HEK293T (cell line): ENCODE measurements around the gene CNRIP1.
A peak's percentile ranks its signal among the peaks of the same experiment; 100 is the strongest.

Experiments used
- CTCF ChIA-PET: fragments of 350-600 bp; formaldehyde crosslinking; extraction: SDS; loops from one replicate; lab custom pipeline; 2021; ENCODE audit warnings: antibody characterized with exemption, inconsistent platforms; lab: Yijun Ruan, JAX
- POLR2A ChIA-PET: fragments of 350-600 bp; formaldehyde crosslinking; extraction: SDS; loops from one replicate; lab custom pipeline; 2020; ENCODE audit warnings: antibody characterized with exemption, inconsistent platforms; lab: Yijun Ruan, JAX
- DNase-seq: peaks from one replicate; pipeline ENCODE4 v3.0.0; 2012; ENCODE audit warnings: mixed read lengths; ENCODE audit errors: extremely low spot score
- ARNT ChIP-seq: fragments of 450-650 bp; IDR thresholded peaks from 2 replicates; pipeline ENCODE4 v1.6.1; 2017; ENCODE audit warnings: mild to moderate bottlenecking
- BHLHE40 ChIP-seq: fragments of 450-650 bp; IDR thresholded peaks from 2 replicates; pipeline ENCODE4 v1.6.1; 2016; ENCODE audit warnings: mild to moderate bottlenecking, moderate library complexity, borderline replicate concordance
- CTBP1 ChIP-seq: fragments of 450-650 bp; IDR thresholded peaks from 2 replicates; pipeline ENCODE4 v1.6.1; 2016; ENCODE audit warnings: borderline replicate concordance
- ELF4 ChIP-seq: fragments of 450-650 bp; IDR thresholded peaks from 2 replicates; pipeline ENCODE4 v1.6.1; 2017; ENCODE audit warnings: antibody characterized with exemption
- FOXA1 ChIP-seq: fragments of 450-650 bp; IDR thresholded peaks from 2 replicates; pipeline ENCODE4 v1.6.1; 2016; ENCODE audit warnings: mild to moderate bottlenecking
- FOXK2 ChIP-seq: fragments of 450-650 bp; IDR thresholded peaks from 2 replicates; pipeline ENCODE4 v1.6.1; 2016; ENCODE audit warnings: mild to moderate bottlenecking
- FOXM1 ChIP-seq: fragments of 450-650 bp; IDR thresholded peaks from 2 replicates; pipeline ENCODE4 v1.6.1; 2017; ENCODE audit warnings: mild to moderate bottlenecking, borderline replicate concordance
- HDGF ChIP-seq: fragments of 450-650 bp; IDR thresholded peaks from 2 replicates; pipeline ENCODE4 v1.6.1; 2017; ENCODE audit warnings: antibody characterized with exemption, borderline replicate concordance
- L3MBTL2 ChIP-seq: fragments of 450-650 bp; conservative IDR thresholded peaks from 2 replicates; pipeline ENCODE4 v1.6.1; 2016; ENCODE audit warnings: mild to moderate bottlenecking
- LEF1 ChIP-seq: fragments of 450-650 bp; IDR thresholded peaks from 2 replicates; pipeline ENCODE4 v1.6.1; 2017; ENCODE audit warnings: mild to moderate bottlenecking, borderline replicate concordance
- NFRKB ChIP-seq: fragments of 450-650 bp; IDR thresholded peaks from 2 replicates; pipeline ENCODE4 v1.6.1; 2016; ENCODE audit warnings: mild to moderate bottlenecking, moderate library complexity
- SP1 ChIP-seq: fragments of 450-650 bp; IDR thresholded peaks from 2 replicates; pipeline ENCODE4 v1.6.1; 2017
- SUZ12 ChIP-seq: fragments of 450-650 bp; IDR thresholded peaks from 2 replicates; pipeline ENCODE4 v1.6.1; 2016; ENCODE audit warnings: mild to moderate bottlenecking
- TARDBP ChIP-seq: fragments of 450-650 bp; IDR thresholded peaks from 2 replicates; pipeline ENCODE4 v1.6.1; 2016
- ZNF384 ChIP-seq: fragments of 450-650 bp; IDR thresholded peaks from 2 replicates; pipeline ENCODE4 v1.6.1; 2016
- TF ChIP-seq, protein P1 (sequence below): fragments of 450-650 bp; IDR thresholded peaks from 2 replicates; pipeline ENCODE4 v1.6.1; 2016

The CNRIP1 gene

DNA sequence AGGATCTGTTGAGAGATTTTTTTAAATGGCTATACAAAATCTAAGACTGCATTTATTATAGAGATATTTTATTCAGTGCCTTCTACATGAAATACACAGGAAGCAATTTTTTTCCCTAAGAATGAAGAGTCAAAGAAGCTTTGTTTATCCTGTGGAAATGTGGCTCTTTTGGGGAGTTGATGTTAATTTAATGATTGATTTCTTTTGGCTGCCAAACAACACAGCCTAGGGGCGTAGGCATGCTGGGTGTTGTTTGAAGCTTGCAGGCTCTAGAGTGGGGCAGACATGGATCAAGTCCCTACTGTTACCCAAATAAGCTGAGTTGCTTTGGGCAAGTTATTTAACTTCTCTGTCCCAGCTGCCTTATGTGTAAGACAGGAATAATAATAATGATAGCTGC is 24.3 kb upstream of the CNRIP1 start:
- ChIA-PET CTCF (interaction anchor here (0.5 kb wide), 1 partner anchor 380 kb away, joined by 4 read pairs; no protein-coding TSS in a partner anchor), POLR2A (interaction anchor here (1.2 kb wide), 1 partner anchor 24 kb away, joined by 3 read pairs; the partner anchor contains the start of gene CNRIP1)
- TF ChIP-seq SP1 (no peak), SUZ12 (no peak), NFRKB (no peak), HDGF (no peak), FOXM1 (no peak), FOXA1 (no peak), ARNT (no peak), CTBP1 (no peak), FOXK2 (no peak), ELF4 (no peak), BHLHE40 (no peak), LEF1 (no peak), ZNF384 (no peak), L3MBTL2 (no peak), TARDBP (no peak)
- TF ChIP-seq, protein P1, sequence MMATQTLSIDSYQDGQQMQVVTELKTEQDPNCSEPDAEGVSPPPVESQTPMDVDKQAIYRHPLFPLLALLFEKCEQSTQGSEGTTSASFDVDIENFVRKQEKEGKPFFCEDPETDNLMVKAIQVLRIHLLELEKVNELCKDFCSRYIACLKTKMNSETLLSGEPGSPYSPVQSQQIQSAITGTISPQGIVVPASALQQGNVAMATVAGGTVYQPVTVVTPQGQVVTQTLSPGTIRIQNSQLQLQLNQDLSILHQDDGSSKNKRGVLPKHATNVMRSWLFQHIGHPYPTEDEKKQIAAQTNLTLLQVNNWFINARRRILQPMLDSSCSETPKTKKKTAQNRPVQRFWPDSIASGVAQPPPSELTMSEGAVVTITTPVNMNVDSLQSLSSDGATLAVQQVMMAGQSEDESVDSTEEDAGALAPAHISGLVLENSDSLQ: no peak
- DNase-seq: no peak

DNA sequence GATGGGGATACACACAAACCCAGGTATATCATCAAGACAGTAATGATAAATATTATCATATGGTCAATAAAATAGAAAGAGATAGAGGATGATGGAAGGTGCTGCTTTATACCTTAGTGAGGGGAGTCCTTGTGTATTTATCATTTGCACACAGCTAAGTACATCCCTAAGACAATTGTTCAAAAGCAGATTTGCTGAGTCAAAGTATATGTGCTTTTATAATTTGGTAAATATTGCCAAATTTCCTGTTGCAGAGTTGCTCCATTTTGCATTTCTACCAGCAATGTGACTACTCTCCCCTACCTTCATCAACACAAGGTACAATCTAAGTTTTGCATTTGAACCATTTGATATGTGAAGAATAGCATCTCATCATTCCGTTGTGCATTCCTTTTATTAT is 22.7 kb upstream of the CNRIP1 start:
- TF ChIP-seq SUZ12 (no peak), SP1 (no peak), NFRKB (no peak)
- ChIA-PET CTCF (no interaction called here), POLR2A (no interaction called here)
- DNase-seq: no peak

DNA sequence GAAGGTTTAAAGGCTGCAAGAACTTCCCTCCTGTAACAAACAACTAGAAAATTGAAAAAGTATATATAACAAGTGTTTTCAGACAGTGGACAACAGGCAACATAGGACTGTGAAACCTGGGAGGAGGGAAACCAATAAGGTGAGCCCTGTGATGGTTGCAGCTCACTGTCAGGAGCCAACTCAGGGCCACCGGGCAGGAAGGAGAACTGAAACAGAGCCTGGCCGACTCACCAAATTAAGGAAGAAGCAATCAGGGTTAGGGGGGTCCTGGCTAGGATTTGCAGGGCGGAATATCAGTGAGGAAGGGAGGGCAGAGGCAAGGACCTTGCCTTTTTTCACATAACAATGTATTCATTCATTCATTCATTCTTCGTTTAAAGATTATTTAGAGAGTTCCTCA is 21.8 kb upstream of the CNRIP1 start:
- no peak for DNase-seq
- CTCF ChIA-PET: no interaction called here
- POLR2A ChIA-PET: no interaction called here
- TF ChIP-seq LEF1 (no peak), ZNF384 (no peak), CTBP1 (no peak), ARNT (no peak), HDGF (no peak), FOXM1 (no peak), NFRKB (no peak)

DNA sequence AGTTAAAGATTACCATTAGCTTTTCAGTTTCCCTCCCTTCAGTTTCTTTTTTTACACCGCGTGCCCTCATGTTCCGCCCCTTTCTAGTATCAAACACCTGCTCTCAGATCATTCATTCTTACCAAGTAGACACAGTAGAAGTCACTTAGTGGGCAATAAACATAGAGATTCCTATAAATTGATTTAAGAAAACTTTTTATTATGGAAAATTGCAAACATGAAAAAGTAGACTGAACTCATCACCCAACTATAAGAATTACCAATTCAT is 21.2 kb upstream of the CNRIP1 start:
- no peak for DNase-seq
- ChIA-PET POLR2A (no interaction called here), CTCF (no interaction called here)
- no peak for TF ChIP-seq NFRKB
- TF ChIP-seq ELF4: no peak
- TF ChIP-seq CTBP1: no peak
- TF ChIP-seq SP1: no peak
- no peak for TF ChIP-seq SUZ12
- TF ChIP-seq FOXA1: no peak
- no peak for TF ChIP-seq ARNT
- no peak for TF ChIP-seq FOXK2

DNA sequence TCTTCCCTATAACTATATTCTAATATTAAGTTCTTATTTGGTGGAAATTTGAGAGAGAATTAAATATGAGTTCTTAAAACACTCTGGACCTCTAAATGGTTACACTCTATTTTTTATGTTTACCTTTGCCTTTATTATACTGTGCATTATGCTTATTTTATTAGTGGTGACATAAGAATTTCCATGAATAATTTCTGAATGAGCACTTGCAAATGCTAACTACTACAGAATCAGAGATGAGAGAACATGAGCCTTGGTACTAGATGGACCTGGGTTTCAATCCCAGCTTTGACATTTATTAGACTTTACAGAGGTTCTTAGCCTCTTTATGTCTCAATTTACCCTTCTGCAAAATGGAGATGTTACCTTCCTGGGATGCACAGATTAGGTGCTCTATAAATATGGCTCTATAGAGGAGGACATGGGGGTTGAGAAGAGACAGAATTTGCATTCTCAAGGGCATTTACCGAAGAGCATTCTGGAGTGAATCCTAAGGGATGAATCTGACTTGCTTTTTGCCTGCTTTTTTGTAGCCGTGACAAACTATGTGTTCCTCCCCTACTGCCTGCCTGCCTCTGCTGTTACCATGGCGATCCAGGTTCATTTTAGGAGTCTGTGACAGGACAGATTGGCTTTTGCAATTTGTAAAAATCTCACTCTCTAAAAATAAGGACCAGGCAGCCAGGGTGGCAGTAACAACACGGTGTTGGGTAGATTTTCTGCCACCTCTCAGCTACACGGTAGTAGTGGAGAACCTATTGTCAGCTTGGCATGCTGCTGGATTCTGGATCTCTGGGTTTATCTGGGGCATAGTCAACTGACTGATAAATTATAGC is 20.7 kb upstream of the CNRIP1 start:
- no peak for TF ChIP-seq BHLHE40
- DNase-seq: no peak
- POLR2A ChIA-PET: no interaction called here
- CTCF ChIA-PET: no interaction called here

DNA sequence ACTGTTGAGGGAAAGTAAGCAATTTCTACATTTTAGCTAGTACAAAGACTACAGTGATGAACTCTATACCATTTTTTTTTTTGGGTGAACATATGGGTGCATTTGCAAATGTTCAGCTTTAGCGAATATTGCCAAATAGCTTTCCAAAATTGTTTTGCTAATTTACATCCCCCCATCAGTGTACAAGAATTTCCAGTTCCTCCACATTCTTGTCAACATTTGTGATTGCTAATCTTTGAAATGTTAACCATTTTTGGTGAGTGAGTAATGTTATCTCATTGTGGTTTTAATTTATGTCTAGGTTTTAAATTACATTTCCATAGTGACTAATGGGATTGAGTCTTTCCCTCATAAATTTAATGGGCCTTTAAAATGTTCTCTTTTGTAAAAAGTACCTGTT is 16.4 kb upstream of the CNRIP1 start:
- POLR2A ChIA-PET: no interaction called here
- no peak for DNase-seq
- no peak for TF ChIP-seq HDGF
- TF ChIP-seq, protein P1: peak; percentile 36; the same call in 1 of the 2 replicates
- CTCF ChIA-PET: no interaction called here

DNA sequence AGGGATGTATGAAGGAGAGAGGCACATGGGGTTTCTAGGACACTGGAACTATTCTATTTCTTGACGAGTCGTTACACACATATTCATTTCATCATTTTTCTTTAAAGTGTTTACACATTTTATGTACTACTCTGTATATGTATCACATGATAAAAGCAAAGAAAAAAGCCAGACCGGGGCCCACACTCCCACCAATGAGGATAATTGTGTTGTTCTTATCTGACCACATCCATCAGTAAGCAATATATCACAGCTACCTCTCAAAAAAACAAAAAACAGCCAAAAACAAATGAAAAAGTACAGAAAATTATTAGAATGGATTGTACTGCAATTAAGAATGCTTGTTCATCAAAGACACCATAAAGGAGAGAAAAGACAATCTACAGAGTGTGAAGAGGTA is 14.2 kb upstream of the CNRIP1 start:
- CTCF ChIA-PET: no interaction called here
- POLR2A ChIA-PET: interaction anchor here (0.9 kb wide), 1 partner anchor 13 kb away, joined by 3 read pairs; no protein-coding TSS in a partner anchor
- DNase-seq: no peak

More for the DNA sequence above, 14.2 kb upstream of the CNRIP1 start:
- TF ChIP-seq L3MBTL2 (no peak), SUZ12 (no peak), ARNT (no peak), HDGF (no peak), ELF4 (no peak), FOXK2 (no peak), LEF1 (no peak), SP1 (no peak), FOXA1 (no peak), CTBP1 (no peak), FOXM1 (no peak), ZNF384 (no peak), TARDBP (no peak), NFRKB (no peak), BHLHE40 (no peak)
- TF ChIP-seq, protein P1: no peak
